Measurements from ENCODE around the gene EXOSC7. TPM values are rescaled to one million over a fixed set of nuclear protein-coding genes. Genes with fewer than 3 reads are reported as not detected.

The EXOSC7 gene
- total and polyA plus RNA-seq, 2 donors (not counting 3 experiments of a cell fraction or from before 2014, with no cell fraction given): 44.5 to 53.8 TPM

DNA sequence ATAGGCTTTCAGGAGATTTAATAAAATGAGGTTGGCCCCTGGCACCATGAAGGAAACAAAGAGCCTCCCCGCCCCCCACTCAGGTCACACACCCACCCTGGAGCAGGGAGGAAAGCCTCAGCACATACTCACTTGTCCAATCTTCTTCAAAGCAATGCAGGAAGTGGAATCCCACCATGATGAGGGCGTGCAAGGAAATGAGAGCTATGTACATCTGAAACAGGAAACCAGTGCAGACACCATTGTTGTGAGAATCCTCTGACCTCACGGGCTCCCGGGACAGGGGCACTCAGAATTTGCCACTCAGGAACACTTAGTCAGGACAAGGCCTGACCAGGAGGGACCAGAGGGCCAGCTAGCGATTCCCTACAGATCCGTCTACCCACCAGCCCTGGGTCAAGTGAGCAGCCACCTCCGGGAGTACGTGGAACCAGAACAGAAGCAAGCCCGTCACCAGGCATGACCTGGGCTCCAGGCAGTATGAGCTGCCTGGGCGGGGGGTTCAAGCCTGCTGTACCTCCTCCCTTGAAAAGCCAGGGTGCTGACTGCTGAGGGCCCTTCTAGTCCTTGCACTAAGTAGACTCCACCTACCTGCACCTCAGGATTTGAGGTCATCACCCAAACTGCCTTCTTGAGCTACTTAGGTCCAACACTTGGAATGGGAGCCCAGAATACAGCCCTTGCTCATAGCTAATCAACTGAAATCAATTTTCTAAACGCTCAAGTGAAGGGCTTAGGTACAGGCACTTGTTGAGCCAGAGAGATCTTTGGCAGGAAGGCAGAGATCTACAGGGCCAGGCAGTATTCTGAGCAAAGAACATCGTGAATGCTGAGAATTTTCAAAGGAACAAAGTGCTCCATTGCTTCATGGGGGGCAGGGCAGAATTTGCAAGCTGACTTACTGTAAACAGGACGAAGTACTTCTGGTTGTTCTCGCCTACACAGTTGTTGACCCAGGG is 42.8 kb upstream of the EXOSC7 start:
- peaks cover 14% of the 10 kb centered on the region for H3K4me1 ChIP-seq (ENCODE audit: control insufficient read depth, extremely low read depth, insufficient read depth, low read length)
- H3K9me1 ChIP-seq (replicated peaks; ENCODE audit: control insufficient read depth, extremely low read depth, insufficient read depth, low read length): no peaks in the 10 kb centered on the region
- H3K4me2 ChIP-seq (ENCODE audit: insufficient read depth, low read length): no peak overlapping the region
- H2AFZ ChIP-seq (ENCODE audit: low read depth, low read length): no peak overlapping the region
- H3K9me3 ChIP-seq (replicated peaks; ENCODE audit: control insufficient read depth, insufficient read depth, low read length): no peaks in the 10 kb centered on the region
- BruUV-seq (replicated peaks): no TSS peak
- H3K27ac ChIP-seq (ENCODE audit: insufficient read depth, low read depth, low read length): peak overlapping the region; percentile 65
- dilution Hi-C loops (cut with MboI; ENCODE audit: extremely low pct_ligation_motif_present, low sequenced_read_pairs) (no loop called here), intact Hi-C loops (cut with micrococcal nuclease) (loop anchor here (2.0 kb wide), 1 partner anchor 42 kb away; no protein-coding TSS in a partner anchor)
- POLR2A ChIA-PET: no interaction called here
- no peak for TF ChIP-seq GATA2 (IDR thresholded peaks at IDR 0.05; ENCODE audit: insufficient read depth, insufficient read length, low read depth, low read length)
- TF ChIP-seq POLR2AphosphoS5 (IDR thresholded peaks at IDR 0.05; ENCODE audit: insufficient read depth, low read depth, low read length): no peak
- no peak for TF ChIP-seq MYC (IDR thresholded peaks at IDR 0.05; ENCODE audit: low read depth, low read length)
- TF ChIP-seq JUN (IDR thresholded peaks at IDR 0.05; ENCODE audit: borderline replicate concordance, insufficient read depth, insufficient read length, low read depth): no peak
- TF ChIP-seq FOS (IDR thresholded peaks at IDR 0.05; ENCODE audit: borderline replicate concordance, insufficient read depth, low read length): no peak
- TF ChIP-seq, protein P1, sequence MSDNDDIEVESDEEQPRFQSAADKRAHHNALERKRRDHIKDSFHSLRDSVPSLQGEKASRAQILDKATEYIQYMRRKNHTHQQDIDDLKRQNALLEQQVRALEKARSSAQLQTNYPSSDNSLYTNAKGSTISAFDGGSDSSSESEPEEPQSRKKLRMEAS (IDR thresholded peaks at IDR 0.05; ENCODE audit: insufficient read depth, insufficient read length): no peak
- no peak for TF ChIP-seq EZH2 (IDR thresholded peaks at IDR 0.05; ENCODE audit: borderline replicate concordance, low read depth, low read length, severe bottlenecking)
- TF ChIP-seq, protein P2, sequence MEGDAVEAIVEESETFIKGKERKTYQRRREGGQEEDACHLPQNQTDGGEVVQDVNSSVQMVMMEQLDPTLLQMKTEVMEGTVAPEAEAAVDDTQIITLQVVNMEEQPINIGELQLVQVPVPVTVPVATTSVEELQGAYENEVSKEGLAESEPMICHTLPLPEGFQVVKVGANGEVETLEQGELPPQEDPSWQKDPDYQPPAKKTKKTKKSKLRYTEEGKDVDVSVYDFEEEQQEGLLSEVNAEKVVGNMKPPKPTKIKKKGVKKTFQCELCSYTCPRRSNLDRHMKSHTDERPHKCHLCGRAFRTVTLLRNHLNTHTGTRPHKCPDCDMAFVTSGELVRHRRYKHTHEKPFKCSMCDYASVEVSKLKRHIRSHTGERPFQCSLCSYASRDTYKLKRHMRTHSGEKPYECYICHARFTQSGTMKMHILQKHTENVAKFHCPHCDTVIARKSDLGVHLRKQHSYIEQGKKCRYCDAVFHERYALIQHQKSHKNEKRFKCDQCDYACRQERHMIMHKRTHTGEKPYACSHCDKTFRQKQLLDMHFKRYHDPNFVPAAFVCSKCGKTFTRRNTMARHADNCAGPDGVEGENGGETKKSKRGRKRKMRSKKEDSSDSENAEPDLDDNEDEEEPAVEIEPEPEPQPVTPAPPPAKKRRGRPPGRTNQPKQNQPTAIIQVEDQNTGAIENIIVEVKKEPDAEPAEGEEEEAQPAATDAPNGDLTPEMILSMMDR (IDR thresholded peaks at IDR 0.05; ENCODE audit: extremely low read depth in 1 of 2, insufficient read depth in 1 of 2, low read depth in 1 of 2, low read length in 2 of 2): no peak
- no peak for TF ChIP-seq POLR2A (IDR thresholded peaks at IDR 0.05; ENCODE audit: low read depth, low read length)
- H3K79me2 ChIP-seq (ENCODE audit: control insufficient read depth, insufficient read depth, low read length): no peaks in the 10 kb centered on the region
- FAIRE-seq (peak; percentile 64), DNase-seq (ENCODE audit: low read depth, low spot score) (peak; percentile 9)
- CTCF ChIA-PET: interaction anchor here (1.5 kb wide), 1 partner anchor 19 kb away, joined by 4 read pairs; no protein-coding TSS in a partner anchor
- H3K9ac ChIP-seq (replicated peaks; ENCODE audit: extremely low read depth, insufficient read depth, low read length): no peak overlapping the region
- no peak overlapping the region for H3K4me3 ChIP-seq (replicated peaks in 1 of 3; ENCODE audit: insufficient read depth in 1 of 3, low read depth in 1 of 3, low read length in 3 of 3)
- peaks cover 0 to 18% of the 10 kb centered on the region in 2 experiments for H3K36me3 ChIP-seq (ENCODE audit: control insufficient read depth in 2 of 2, extremely low read depth in 1 of 2, insufficient read depth in 2 of 2, low read length in 2 of 2)
- H4K20me1 ChIP-seq (replicated peaks; ENCODE audit: control insufficient read depth, extremely low read depth, insufficient read depth, low read length): no peaks in the 10 kb centered on the region
- H3K27me3 ChIP-seq (ENCODE audit: control insufficient read depth in 2 of 2, insufficient read depth in 2 of 2, low read length in 2 of 2): no peaks in the 10 kb centered on the region

Measured in endothelial cell of umbilical vein (primary cell).